Measurements from ENCODE around the gene PARD3. TPM values are rescaled to one million over a fixed set of nuclear protein-coding genes. Genes with fewer than 3 reads are reported as not detected.
A peak's percentile ranks its signal among the peaks of the same experiment; 100 is the strongest.

PARD3 gene
- total RNA-seq, 3 donors from 2014 or later, result 39.5 to 87.9 (median 47.0) TPM

DNA sequence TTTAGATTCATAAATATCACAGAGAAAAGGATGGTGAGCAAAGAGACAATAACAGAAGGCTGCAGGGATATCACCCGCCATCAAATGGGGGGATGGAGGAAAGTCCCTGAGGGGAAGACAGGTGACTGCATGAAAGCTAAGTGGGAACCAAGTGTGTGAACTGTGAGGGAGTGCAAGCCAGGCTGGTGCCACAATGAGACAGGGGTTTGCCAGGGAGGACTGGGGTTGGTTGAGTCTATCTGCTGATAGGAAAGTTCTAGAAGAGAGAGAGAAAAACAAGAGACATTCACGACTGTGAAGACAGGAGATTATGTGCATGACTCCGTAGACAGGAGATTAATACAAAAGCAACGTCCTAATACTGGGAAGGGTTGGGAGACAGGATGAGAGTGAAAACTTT lies 376.4 kb downstream of the PARD3 start:
- no peaks in the 10 kb centered on the region for H3K36me3 ChIP-seq (ENCODE audit: low read depth)
- intact Hi-C loops (cut with DNase I, micrococcal nuclease), result no loop called here
- DNase-seq, result no peak
- no peak for TF ChIP-seq CTCF (IDR thresholded peaks at IDR 0.05)
- no peaks in the 10 kb centered on the region for H3K9me3 ChIP-seq
- no peak overlapping the region for H3K4me3 ChIP-seq
- no peak for ATAC-seq
- H3K4me1 ChIP-seq (ENCODE audit: low read depth), result no peaks in the 10 kb centered on the region

GRCh38 chr10:34437906-34438305 lies 377.2 kb downstream of the PARD3 start:
- no peaks in the 10 kb centered on the region for H3K9me3 ChIP-seq
- no peak for TF ChIP-seq CTCF (IDR thresholded peaks at IDR 0.05)
- H3K36me3 ChIP-seq (ENCODE audit: low read depth), result no peaks in the 10 kb centered on the region
- ATAC-seq (no peak), DNase-seq (no peak)
- no peak overlapping the region for H3K4me3 ChIP-seq
- intact Hi-C loops (cut with DNase I, micrococcal nuclease), result no loop called here
- no peaks in the 10 kb centered on the region for H3K4me1 ChIP-seq (ENCODE audit: low read depth)

GRCh38 chr10:34434119-34434594 lies 380.9 kb downstream of the PARD3 start:
- DNase-seq (no peak), ATAC-seq (peak; percentile 25)
- no peak overlapping the region for H3K4me3 ChIP-seq
- no peaks in the 10 kb centered on the region for H3K36me3 ChIP-seq (ENCODE audit: low read depth)
- H3K4me1 ChIP-seq (ENCODE audit: low read depth), result no peaks in the 10 kb centered on the region
- no peaks in the 10 kb centered on the region for H3K9me3 ChIP-seq
- intact Hi-C loops (cut with DNase I, micrococcal nuclease), result no loop called here
- no peak for TF ChIP-seq CTCF (IDR thresholded peaks at IDR 0.05)

DNA sequence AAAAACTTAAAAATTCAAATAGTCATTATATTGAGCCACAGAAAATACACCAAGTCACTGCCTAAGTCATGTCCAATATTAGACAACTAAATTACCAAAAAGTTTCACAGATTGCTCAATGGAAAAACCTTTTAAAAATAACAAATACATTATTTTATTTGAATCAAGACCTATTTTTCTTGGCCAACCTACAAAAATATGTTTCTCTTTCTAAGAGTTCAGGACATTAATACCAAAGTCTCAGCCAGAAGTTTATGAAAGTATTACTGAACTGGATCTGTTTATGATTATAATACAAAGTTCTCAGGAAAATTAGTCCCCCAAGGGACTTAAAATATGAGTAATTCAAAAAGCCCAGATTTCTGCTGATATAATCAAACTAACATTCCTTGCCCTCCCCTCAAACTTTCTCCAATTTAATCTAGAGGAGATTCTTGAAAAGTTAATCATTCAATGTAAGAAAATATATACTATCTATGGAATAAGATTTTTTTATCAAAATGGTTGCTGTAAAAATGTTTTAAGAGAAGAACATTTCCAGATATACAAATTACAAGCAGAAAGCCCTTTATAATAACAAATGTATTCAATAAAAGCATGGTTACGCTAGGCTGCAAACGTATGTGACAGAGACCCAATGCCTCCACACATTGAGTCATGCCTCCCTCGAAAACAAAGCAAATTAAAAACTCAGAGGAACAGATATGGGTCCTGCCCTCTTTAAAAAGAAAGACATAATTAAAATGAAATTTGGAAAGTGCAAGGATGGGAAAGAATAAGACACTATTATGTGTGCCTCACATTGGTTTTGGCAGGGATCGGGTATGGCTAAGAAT lies 381.6 kb downstream of the PARD3 start:
- no peaks in the 10 kb centered on the region for H3K4me1 ChIP-seq (ENCODE audit: low read depth)
- ATAC-seq (no peak), DNase-seq (no peak)
- H3K4me3 ChIP-seq, result no peak overlapping the region
- intact Hi-C loops (cut with DNase I, micrococcal nuclease), result no loop called here
- no peaks in the 10 kb centered on the region for H3K36me3 ChIP-seq (ENCODE audit: low read depth)
- no peaks in the 10 kb centered on the region for H3K9me3 ChIP-seq
- no peak for TF ChIP-seq CTCF (IDR thresholded peaks at IDR 0.05)

DNA sequence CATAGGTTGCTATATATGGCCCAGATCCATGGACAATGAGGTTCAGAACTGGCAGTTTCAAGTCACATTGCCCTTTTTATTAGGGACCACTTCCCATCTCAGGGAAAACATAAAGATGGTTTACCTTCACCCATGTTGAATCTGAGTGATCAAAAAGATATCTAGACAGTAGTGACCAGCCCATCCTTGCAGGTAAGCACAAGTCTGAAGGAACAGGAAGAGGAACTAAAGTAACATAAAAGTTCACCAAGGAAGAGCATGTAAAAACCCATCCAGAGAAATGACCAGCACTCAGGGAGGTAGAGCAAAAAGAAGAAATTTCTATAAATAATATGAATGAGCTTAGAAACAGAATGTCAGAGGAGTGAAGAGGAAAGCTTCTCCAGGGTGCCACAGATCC lies 382.5 kb downstream of the PARD3 start:
- no peaks in the 10 kb centered on the region for H3K4me1 ChIP-seq (ENCODE audit: low read depth)
- no peaks in the 10 kb centered on the region for H3K36me3 ChIP-seq (ENCODE audit: low read depth)
- intact Hi-C loops (cut with DNase I, micrococcal nuclease), result no loop called here
- no peaks in the 10 kb centered on the region for H3K9me3 ChIP-seq
- ATAC-seq (peak; percentile 34), DNase-seq (no peak)
- H3K4me3 ChIP-seq, result no peak overlapping the region
- TF ChIP-seq CTCF (IDR thresholded peaks at IDR 0.05), result no peak
